ENCODE measurements around the gene PRLH. TPM values are rescaled to one million over a fixed set of nuclear protein-coding genes. Genes with fewer than 3 reads are reported as not detected.

PRLH gene
- total RNA-seq, 1 donor from 2014 or later = not detected

DNA sequence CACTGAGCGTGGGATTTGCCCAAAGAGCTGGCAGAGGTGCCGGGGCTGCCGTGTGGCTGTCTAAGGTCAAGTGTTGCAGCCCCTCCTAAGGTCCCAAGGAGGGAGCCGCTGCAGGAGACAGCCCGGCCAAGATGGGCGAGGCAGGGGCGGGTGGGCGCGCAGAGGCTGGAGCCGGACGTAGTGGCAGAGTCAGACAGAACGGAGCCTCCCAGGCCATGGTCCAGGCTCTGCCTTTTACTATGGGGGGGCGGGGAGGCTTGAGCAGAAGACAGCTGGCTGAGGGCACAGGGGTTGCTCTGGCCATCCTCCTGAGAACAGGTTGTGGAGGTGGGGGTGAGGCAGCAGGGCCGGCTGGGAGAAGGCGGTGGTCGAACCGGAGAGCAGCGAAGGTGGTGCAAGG, 27.5 kb upstream of the PRLH start:
- no peak for DNase-seq (ENCODE audit: low read depth)

DNA sequence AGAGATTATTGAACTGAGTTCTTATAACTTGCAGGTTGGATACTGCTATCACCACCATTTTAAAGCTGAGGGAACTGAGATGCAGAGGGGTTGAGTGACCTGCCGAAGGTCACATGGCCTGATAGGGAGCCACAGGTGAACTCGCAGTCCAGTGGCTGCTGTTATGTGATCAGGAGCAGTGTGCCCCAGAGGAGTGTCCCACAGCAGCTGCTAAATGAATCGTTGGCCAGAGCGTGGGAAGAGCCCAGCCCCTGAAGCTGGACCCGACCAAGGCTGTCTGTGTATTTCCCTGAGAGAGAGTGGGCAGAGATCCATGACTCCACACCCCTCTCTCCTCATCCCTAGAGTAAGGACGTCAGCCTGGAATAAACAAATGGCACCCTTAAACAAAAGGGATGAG, 26.7 kb upstream of the PRLH start:
- DNase-seq (ENCODE audit: low read depth) = peak; percentile 47

DNA sequence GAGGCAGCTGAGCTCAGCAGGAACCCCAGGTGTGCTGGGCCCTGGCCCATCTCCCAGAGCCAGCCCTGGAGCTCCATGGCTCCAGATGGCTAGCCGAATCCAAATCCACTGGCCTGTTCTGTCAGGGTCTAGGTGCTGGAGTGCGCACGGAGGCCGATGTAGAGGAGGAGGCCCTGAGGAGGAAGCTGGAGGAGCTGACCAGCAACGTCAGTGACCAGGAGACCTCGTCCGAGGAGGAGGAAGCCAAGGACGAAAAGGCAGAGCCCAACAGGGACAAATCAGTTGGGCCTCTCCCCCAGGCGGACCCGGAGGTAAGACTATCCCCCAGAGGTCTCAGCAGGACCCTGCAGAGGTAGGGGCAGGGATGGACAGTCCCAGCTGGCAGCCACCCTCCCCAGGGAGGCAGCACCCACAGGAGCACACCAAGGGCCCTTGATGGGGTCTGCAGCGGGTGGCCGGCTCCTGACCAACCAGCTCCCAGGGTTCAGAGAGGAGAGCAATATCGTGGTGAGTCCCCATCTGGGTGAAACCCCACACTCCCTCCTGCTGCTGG, 26.1 kb upstream of the PRLH start:
- no peak for DNase-seq (ENCODE audit: low read depth)

DNA sequence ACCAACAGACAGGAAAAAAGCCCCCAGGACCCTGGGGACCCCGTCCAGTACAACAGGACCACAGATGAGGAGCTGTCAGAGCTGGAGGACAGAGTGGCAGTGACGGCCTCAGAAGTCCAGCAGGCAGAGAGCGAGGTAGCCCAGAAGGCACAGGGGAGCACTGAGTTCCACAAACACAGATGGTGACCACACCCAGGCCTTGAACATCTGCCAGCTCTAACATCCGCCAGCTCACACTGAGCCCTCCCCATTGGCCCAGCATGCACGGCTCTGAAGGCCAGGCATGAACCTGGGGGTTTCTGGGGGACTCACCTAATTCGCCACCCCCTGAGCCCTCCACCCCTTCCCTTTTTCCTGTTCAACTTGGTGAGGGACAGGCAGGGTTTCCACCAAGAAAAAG, 25.6 kb upstream of the PRLH start:
- DNase-seq (ENCODE audit: low read depth) = peak; percentile 65

DNA sequence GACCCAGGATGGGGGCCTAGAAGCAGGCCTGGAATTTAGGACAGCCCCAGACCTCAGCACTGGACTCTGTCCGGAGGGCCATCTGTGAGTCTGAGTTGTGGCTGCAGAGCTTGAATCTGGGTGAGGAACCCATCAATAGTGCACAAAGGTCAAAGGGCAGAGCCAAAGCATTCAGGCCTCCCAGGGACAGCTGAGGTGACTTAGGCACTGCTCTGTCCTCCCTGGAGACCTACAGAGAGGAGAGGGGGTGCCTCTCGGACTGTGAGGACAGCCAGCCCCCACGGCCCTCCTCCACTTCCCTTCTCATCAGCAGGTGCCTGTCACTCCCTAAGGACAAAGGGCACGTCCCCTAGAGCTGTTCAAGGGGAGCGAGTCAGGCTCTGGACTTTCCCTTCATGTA, 25.1 kb upstream of the PRLH start:
- DNase-seq (ENCODE audit: low read depth) = no peak

DNA sequence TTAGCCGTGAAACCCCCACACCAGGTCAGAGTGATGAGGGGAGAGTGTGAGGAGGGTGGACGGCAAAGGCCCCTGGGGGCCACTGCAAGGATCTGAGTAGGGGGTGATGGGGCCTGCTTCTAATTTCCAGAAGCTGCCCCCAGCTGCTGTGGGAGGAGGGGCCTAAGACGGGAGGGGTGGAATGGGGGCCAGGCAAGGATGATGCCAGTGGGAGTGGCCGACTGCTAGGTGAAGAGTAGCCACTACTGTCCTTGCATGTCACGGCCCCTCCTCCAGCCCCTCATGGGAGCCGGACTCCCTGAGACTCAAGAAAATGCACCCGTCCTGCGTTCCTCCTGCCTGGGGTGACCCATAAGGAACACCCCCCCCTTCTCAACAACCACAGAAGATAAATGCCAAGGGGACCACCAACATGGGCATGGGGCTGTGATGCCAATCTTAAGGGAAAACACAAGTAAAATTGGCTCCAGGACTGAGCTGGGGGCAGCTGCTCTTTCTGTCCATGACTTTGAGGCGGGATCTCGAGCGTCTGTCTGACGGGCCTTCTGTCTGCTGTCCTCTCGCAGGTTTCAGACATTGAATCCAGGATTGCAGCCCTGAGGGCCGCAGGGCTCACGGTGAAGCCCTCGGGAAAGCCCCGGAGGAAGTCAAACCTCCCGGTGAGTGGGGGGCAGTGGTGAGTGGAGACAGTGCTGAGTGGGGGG, 24.2 kb upstream of the PRLH start:
- no peak for DNase-seq (ENCODE audit: low read depth)

DNA sequence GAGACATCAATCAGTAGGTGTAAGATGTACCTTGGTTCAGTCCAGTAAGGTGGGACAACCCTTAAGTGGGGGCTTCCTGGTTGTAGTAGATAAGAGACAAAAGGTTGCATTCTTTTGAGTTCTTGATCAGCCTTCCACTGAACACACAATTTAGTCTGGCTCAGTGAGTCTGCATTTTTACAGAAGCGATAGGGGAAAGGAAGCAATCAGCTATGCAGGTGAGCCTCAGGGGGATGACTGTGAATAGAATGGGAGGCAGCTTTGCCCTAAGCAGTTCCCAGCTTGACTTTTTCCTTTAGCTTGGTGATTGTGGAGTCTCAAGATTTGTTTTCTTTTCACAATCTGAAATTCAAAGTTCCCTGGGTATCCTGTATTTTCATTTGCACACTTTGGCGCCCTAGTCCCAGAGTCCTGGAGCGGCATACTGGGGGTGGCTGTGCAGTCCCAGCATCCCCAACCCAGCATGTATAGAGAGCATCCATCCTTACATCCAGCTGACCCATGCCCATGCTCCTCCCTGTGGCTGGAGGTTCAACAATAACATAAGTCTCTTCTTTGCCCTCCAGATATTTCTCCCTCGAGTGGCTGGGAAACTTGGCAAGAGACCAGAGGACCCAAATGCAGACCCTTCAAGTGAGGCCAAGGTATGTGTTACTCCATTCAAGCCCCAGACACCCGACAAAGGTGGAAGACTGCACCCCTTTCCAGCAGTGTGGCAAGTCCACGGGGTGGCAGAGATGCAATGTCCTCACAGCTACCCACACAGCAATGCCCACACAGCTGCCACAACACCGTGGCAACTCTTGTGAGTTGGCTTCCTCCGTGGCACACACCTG, 20.1 kb upstream of the PRLH start:
- DNase-seq (ENCODE audit: low read depth) = no peak

DNA sequence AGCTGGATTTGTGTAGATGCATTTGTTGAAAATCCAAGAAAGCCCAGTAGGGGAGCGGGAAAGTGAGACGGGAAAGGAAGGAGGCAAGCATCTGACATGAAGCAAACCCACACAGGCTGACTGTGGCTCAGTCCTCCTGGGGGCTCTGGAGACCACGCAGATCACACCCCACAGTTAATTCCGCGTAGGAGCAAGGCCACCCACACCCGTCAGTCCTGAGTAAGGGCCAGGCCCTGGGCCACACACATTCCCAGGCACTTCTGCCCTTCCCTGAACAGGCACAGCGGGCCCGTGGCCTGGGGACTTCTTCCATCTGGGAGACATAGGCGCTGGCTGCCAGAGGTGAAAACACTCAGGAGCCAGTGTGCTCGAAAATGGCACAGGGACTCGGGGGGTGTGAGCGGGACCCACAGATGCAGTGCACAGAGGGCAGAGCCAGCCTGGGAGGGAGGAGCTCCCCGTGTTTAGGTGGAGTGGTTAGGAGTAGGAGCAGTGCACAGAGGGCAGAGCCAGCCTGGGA, 19.4 kb upstream of the PRLH start:
- no peak for DNase-seq (ENCODE audit: low read depth)

DNA sequence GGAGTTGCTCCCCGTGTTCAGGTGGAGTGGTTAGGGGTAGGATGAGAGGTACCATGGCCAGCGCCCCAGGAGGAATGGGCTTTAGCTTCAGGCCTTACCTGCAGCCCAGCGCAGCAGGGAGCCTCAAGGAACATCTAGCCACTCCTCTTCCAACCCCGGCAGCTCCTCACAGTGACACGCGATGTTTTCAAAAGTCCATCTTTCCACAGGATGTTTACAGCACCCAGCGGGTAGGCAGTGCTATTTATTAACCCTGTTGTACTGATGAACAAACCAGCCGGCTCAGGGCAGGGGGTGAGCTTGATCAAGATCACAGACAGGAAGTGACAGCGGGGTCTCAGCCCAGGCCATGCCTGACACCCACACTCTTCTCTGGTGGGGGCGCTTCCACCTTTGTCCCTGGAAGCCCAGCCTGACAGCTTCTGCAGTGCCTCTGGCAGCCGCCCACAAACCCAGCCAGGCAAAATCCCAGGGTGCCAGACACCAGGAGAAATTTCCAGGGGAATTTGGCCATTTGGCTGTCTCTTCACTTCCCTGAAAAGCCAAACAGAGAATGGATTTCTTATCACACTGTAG, 18.4 kb upstream of the PRLH start:
- no peak for DNase-seq (ENCODE audit: low read depth)

DNA sequence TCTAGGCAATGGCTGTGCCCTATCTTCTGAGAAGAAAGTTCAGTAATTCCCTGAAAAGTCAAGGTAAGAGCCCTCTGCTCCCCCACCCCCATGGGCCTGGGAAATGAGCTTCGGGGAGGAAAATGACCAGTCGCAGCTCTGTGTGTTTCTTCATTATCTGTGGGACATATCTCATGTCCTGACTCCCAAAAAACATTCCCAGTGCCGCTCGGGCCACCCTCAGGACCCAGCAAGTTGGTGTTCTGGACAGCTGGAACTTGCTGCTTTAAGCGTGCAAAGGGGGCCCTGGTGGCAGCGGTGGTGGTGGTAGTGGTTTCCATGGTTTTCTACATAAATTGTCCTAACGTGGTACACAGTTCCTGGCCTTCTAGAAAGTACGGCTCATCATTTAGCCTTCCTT, 17.2 kb upstream of the PRLH start:
- DNase-seq (ENCODE audit: low read depth) = no peak

DNA sequence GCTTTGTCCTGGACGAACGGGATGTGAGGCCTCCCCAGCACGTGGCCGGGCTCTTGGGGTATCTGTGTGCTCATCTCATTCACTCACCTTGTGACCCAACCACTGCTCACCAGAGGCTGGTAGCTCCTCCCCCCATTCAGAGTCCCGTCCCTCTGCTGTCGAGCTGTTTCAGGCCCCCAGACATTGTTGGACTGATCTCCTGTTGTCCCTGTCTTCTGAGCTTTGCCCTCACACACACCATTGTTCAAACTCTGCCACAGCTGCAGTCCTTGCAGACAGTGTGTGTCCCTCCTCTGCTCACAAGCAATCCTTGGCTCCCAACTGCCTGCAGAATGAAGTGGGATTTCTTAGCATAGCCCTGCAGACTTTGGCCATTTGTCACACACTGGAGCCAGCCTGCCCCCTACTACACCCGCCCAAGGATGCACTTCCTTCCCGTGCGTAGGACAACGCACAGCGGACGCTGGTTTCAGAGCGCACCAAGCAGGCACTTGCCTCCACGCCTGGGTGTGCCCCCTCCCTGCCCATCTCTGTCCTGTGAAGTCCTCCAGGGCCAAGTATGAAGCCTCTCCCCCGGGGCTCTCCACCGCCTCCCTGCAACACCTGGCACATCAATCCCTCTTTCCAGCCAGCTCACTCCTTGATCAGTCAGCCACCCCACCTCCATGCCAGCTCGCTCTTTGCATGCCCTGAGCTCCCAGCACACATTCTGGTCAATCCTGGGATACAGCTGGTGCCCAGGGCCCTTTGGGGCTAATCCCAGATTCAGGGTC, 16.5 kb upstream of the PRLH start:
- DNase-seq (ENCODE audit: low read depth) = no peak

DNA sequence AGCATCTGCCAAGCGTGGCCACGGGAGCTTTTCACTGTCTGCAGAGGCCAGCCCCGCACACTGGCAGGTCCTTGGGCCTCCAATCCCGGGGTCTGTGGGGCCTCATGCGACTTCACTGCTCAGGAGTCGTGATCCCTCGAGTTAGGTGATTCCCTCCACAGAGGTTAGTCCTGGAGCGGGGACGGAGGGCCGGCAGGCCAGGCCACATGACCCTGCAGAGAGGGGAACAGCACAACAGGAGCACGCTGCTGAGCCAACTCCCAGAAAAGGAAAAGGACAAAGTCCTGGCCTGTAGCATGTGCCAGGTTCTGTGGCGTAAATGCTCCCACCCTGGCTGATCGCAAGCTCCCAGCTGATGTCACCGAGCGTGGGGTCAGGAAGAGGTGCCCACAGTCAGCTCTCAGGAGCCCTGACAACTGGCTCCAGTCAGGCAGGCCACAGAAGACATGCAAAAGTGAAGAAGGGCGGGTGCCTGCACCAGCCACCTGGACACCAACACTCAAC, 15.3 kb upstream of the PRLH start:
- DNase-seq (ENCODE audit: low read depth) = no peak

DNA sequence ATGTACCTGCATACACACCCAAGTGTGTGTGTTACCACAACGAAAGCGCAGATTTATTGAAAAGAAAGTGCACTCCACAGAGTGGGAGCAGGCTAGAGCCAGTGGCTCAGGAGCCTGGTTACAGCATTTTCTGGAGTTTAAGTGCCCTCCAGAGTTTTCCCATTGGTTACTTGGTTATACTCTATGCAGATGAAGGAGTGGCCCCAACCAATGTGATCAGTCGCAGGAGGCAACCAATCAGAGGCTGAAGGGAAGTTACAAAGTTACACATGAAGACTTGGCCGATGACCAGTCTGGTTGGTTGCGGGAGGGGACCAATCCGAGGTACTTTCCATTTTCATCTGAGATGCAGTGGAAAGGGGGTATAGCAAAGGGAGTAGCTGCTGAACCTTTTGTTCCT, 13.5 kb upstream of the PRLH start:
- no peak for DNase-seq (ENCODE audit: low read depth)

DNA sequence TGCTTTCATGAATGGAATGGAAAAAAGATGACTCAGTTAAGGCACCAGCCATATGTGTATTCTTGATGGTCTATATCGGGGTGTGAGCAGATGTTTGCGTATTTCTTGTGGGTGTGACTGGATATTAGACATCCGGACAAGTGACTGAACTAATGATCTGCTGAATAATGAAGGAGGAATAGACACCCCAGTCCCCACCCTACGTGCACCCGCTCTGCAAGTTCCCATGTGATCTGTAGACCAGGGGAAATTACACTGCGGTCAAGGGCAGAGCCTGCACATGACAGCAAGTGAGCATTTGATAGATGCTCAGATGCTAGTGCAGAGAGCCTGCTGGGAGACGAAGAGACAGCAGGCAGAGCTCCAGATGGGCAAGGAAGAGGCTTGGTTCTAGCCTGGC, 12.4 kb upstream of the PRLH start:
- DNase-seq (ENCODE audit: low read depth) = no peak

DNA sequence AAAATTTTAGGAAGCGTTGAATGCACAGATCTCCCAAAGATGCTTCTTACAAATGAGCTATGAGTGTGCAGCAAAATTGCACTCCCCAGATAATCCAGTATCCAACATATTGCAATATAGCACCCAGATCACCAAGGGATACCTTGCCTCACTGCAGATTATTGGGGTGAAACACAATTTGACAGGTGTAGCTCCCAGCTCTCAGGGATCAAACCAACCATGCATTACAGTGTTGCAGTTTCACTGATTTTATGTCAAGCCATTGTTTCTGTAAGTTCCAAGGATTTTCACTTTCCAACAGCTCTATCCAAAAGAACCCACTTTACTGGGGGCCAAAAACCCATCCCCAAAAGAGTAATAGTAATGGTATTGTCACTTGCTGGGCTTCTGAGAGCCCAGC, 10.8 kb upstream of the PRLH start:
- DNase-seq (ENCODE audit: low read depth) = no peak

DNA sequence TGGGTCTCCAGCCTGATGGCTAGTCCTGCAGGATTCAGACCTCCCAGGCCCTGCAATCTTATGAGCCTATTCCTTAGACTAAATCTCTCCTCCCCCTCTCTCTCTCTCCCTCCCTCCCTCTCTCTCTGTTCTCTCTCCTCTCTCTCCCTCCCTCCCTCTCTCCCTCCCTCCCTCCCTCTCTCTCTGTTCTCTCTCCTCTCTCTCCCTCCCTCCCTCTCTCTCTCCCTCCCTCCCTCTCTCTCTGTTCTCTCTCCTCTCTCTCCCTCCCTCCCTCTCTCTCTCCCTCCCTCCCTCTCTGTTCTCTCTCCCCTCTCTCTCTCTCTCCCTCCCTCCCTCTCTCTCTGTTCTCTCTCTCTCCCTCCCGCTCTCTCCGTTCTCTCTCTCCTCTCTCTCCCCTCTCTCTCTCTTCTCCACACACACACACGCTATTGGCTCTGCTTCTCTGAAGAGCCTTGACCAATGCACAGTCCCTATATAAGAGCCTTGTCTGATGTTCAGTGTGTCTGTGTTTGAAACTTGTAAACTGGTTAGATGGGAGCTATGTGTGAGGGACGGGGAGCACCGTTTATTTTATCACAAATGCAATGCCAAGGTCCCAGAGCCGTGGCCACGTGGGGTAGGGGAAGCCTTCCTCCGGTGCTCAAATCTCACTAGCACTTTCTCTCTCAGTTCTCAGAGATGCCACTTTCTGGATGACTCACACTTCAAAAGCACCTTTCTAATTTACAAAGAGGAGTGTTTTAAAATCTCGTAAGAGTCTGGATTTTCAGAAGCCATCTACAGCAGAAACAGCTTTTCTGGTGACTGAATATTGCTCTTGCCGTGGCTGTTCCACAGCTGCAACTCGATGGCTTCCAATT, 9.4 kb upstream of the PRLH start:
- DNase-seq (ENCODE audit: low read depth) = no peak

DNA sequence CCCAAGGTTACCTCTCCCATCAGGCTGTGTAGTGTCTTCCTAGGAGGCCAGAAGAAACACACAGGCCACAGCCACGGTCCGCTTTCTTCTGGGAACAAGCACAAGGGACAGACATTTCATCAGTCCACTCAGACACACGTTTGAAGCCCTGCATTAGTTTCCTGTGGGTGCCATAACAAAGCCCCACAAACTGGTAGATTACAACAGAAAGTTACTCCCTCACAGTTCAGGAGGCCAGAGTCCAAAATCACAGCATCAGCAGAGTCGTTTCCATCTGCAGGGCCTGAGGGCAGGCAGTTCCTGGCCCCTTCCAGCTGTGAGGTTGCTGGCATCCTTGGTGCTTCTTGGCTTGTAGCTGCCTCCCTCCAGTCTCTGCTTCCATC, 8.8 kb upstream of the PRLH start:
- no peak for DNase-seq (ENCODE audit: low read depth)

DNA sequence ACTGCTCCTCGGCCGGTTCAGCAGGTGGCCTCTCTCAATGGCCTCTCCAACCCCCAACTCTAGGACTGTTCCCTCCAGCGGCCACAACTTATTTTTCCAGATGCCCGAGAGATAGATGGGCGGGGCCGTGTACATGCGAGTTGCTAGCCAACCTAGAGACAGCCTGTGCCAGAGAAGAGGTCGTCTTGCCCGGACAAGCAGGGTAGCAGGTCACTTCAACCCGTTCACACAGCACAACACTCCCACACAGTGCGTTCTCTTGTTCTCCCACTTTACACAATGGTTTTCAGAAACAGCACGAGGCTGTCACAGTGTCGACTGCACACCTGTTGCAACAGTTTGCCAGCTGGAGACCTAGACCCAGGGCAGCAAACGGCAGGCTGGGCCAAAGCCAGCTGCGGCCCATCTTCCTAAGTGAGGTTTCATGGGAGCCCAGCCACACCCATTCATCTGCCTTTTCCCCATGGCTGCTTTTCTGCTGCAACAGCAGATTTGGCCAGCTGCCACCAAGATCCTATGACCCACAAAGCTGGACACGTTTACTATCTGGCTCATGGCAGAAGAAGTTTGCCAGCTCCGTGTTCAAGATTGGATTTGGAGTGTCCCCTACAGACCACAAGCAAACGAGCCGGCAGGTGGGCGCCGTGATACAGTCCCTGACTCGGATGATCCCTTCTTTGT, 7.3 kb upstream of the PRLH start:
- peak; percentile 97 for DNase-seq (ENCODE audit: low read depth)

DNA sequence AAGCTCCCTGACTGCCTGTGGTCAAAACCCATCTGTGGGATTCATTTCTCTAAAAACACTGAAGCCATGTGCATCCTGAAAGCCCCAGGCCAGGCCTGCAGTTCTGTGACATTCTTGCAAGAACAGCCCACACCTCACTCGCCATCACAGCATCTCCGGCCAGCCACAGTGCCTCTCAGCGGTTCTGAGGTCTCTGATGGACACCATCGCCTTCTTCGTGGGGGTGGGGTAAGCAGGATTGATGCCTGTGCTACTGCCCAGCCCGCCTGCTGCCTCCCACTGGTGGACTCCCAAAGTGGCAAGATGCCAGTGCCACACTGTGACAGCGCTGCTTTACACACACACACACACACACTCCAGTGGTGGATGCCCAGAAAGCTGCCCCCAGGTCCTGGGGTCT, 5.2 kb upstream of the PRLH start:
- no peak for DNase-seq (ENCODE audit: low read depth)

DNA sequence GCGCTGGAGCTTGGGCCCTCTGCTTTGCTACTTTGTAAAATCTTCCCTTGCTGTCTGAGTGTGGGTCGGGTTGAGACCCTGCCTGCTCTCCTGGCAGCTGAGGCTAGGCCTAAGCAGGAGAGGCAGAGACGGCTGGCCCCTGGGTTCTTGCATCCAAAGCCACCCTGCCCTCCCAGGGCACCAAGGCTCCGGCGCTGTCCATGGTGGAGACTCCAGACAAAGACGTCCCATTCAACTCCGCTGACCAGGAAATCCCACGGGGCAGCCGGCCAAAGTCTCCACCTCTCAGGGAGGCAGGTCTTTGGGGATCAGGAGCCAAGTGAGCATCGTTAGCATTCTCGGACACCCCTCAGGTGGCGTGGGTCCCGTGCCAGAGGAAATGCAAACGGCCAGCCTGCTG, 2.6 kb upstream of the PRLH start:
- peak; percentile 72 for DNase-seq (ENCODE audit: low read depth)
